ENCODE measurements around the gene SNN.

Gene SNN

DNA sequence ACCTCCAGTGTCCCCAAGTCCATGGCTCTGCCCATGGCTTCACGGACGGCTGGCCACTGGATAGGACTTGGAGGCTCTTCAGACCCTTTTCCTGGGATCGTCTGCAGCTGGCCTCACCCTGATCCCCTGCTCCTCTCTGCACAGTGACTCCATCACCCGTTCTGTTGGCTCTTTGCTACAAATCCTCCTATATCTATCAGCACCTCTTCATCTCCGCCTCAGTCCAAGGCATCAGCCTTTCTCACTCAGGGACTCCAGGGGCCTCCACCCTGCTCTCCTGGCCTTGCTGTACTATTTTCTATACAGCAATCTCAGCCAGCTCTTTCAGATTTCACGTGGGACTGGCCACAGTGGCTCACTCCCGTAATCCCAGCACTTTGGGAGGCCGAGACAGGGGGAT, 10.7 kb upstream of the SNN start:
- TF ChIP-seq, protein P1, sequence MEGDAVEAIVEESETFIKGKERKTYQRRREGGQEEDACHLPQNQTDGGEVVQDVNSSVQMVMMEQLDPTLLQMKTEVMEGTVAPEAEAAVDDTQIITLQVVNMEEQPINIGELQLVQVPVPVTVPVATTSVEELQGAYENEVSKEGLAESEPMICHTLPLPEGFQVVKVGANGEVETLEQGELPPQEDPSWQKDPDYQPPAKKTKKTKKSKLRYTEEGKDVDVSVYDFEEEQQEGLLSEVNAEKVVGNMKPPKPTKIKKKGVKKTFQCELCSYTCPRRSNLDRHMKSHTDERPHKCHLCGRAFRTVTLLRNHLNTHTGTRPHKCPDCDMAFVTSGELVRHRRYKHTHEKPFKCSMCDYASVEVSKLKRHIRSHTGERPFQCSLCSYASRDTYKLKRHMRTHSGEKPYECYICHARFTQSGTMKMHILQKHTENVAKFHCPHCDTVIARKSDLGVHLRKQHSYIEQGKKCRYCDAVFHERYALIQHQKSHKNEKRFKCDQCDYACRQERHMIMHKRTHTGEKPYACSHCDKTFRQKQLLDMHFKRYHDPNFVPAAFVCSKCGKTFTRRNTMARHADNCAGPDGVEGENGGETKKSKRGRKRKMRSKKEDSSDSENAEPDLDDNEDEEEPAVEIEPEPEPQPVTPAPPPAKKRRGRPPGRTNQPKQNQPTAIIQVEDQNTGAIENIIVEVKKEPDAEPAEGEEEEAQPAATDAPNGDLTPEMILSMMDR (conservative IDR thresholded peaks at IDR 0.05; ENCODE audit: low read depth, low read length) = no peak
- H3K4me3 ChIP-seq (ENCODE audit: low read depth, low read length) = no peak overlapping the region
- DNase-seq (ENCODE audit: low read depth) = no peak

DNA sequence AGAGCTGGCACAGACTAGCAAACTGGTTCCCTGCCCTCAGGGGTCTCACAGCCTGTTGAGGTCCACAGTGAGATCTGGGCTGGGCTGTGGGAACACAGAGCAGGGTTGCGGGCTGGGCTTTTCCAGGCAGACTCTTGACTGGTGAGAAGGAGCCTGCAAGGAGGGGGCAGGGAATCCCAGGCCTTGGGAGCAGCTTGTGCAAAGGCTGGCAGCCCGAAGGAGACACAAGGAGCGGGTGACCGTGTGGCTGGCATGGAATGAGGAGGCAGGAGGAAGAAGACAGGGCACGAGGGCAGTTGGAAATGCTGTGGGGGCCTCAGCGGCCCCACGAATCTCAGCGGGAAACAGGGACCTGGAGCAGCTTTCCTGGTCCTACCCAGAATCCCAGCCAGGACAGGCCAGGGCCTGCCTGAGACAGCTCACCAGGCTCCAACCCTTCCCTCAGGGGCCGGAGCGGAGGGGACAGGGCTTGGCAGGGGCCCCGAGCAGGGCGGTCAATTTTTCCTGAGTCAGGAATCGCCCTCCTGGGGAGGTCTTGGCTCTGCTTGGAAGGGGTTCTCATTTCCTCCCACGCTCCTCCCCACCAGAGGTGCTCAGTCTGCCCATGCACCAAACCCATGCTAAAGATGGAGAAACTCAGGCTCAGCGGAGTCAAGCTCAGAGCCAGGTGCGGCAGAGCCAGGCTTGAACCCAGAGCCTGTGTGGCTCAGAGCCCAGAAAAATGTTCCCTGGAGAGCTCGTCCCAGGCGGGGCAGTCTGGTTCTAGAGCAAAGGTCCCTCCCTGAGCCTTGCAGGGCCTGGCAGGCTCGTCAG, 9.2 kb upstream of the SNN start:
- no peak overlapping the region for H3K4me3 ChIP-seq (ENCODE audit: low read depth, low read length)
- peak; percentile 60 for DNase-seq (ENCODE audit: low read depth)
- TF ChIP-seq, protein P1 (conservative IDR thresholded peaks at IDR 0.05; ENCODE audit: low read depth, low read length) = no peak

DNA sequence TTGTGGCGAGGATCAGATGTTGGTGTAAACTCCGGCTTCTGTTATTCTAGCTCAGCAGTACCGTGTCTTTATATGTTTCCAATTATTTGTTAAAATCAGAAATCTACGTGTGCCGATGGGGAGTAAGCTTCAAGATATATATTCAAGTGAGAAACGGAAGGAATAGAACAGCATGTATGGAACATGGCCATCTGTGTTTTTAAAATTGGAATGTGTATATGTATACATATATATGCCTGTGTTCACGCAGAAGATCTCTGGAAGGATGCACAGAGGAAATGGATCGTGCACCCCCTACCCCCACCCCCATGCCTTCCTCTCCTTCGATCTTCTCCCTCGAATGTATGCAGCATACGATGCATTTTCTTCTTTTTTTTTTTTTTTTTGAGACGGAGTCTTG, 7.7 kb upstream of the SNN start:
- TF ChIP-seq, protein P1 (conservative IDR thresholded peaks at IDR 0.05; ENCODE audit: low read depth, low read length) = no peak
- DNase-seq (ENCODE audit: low read depth) = no peak
- H3K4me3 ChIP-seq (ENCODE audit: low read depth, low read length) = no peak overlapping the region

DNA sequence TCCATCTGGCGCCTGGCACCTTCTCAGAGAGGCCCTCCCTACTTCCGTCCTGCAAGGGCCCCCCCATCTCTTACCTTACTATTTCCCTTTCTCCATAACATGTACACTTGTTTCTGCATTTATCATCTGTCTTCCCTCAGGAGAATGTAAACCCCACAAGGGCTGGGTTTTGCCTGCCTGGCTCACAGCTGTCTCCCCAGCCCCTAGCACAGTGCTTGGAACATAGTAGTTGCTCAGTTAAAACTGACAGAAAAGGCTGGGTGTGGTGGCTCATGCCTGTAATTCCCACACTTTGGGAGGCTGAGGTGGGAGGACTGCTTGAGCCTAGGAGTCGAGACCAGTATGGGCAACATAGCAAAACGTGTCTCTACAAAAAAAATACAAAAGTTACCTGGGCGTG, 5.7 kb upstream of the SNN start:
- TF ChIP-seq, protein P1 (conservative IDR thresholded peaks at IDR 0.05; ENCODE audit: low read depth, low read length) = no peak
- DNase-seq (ENCODE audit: low read depth) = no peak
- H3K4me3 ChIP-seq (ENCODE audit: low read depth, low read length) = no peak overlapping the region

DNA sequence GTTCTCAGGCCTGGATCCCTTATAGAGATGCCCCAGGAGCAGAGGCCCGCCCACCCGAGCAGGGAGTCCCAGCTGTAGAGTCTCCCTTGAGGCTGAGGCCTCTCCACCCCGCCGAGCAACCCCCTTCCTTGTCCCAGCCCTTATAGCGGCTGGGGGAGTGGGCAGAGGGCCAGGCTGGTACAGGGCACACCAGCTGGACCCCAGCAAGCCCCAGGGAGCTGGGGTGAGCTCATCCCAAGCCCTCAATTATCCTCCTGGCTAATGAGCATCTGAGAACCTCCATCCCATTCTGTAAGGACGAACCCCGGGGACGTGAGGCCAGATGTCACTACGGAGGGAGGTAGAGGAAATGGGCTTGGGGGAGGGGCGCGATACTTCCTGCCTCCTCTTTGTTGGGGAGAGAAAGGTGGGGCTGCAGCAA, 3.2 kb upstream of the SNN start:
- TF ChIP-seq, protein P1 (conservative IDR thresholded peaks at IDR 0.05; ENCODE audit: low read depth, low read length) = no peak
- no peak overlapping the region for H3K4me3 ChIP-seq (ENCODE audit: low read depth, low read length)
- DNase-seq (ENCODE audit: low read depth) = no peak

DNA sequence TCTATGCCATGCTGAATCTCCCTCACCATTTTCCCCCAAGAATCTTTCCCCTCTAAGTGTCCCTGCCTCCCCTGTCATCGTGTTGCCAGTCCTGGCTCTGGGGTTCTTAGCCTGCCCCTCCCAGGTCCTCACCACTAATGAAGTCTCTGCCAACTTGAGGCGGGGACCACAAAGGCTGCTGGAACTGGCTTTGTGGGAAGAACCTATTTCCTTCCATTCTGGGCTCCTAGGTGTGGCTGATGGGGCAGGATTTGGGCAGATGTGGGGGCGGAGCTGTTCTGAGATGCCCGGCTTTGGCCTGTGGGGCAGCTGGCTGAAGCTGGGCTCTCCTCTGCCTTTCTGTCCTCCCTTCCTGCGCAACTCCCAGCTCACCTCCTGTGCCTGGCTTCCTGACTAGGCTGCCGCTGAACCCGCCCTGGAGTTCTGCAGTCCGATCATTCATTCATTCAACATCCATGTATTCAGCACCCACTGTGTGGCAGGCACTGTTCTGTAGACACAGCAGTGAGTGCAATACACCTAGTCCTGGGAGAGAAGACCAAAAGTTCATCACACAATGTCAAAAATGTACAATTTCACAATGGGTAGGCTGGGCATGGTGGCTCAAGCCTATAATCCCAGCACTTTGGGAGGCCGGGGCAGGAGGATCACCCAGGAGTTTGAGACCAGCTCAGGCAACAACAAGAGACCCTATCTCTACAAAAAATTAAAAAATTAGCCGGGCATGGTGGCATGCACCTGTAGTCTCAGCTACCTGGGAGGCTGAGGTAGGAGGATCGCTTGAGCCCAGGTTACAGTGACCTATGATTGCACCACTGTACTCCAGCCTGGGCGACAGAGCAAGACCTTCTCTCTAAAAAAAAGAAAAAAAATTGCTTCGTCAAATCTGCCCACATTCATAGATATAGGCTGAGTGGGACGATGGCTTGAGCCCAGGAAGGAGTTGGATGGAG, 1.9 kb upstream of the SNN start:
- H3K4me3 ChIP-seq (ENCODE audit: low read depth, low read length) = no peak overlapping the region
- TF ChIP-seq, protein P1 (conservative IDR thresholded peaks at IDR 0.05; ENCODE audit: low read depth, low read length) = no peak
- DNase-seq (ENCODE audit: low read depth) = no peak

All from choroid plexus epithelial cell (primary cell).